ENCODE results near the gene CDA.
A peak's percentile ranks its signal among the peaks of the same experiment; 100 is the strongest.

CDA gene

GRCh38 chr1:20615946-20616846 lies 27.3 kb downstream of the CDA start:
- no peak for DNase-seq (ENCODE audit: low read depth)

GRCh38 chr1:20616847-20617487 lies 28.1 kb downstream of the CDA start:
- no peak for DNase-seq (ENCODE audit: low read depth)

GRCh38 chr1:20618550-20618949 lies 29.7 kb downstream of the CDA start:
- no peak for DNase-seq (ENCODE audit: low read depth)

- DNase-seq (ENCODE audit: low read depth): no peak
Observed at GRCh38 chr1:20619999-20620398, 31.1 kb downstream of the CDA start.

- DNase-seq (ENCODE audit: low read depth): no peak
Observed at GRCh38 chr1:20621012-20621411, 32.1 kb downstream of the CDA start.

GRCh38 chr1:20624709-20625108 lies 35.8 kb downstream of the CDA start:
- no peak for DNase-seq (ENCODE audit: low read depth)

- no peak for DNase-seq (ENCODE audit: low read depth)
Observed at GRCh38 chr1:20625176-20626097, 36.5 kb downstream of the CDA start.

GRCh38 chr1:20626098-20626427 lies 37.2 kb downstream of the CDA start:
- DNase-seq (ENCODE audit: low read depth): no peak

GRCh38 chr1:20626524-20626923 lies 37.6 kb downstream of the CDA start:
- DNase-seq (ENCODE audit: low read depth): no peak

- DNase-seq (ENCODE audit: low read depth): no peak
Observed at GRCh38 chr1:20630729-20631128, 41.8 kb downstream of the CDA start.

GRCh38 chr1:20632386-20632785 lies 43.5 kb downstream of the CDA start:
- DNase-seq (ENCODE audit: low read depth): no peak

GRCh38 chr1:20633190-20634064 lies 44.5 kb downstream of the CDA start, which contains the start of gene PINK1:
PINK1 (plus strand) TSS chr1:20633458; CDS start chr1:20633549, 91 bp downstream.
- DNase-seq (ENCODE audit: low read depth): peak; percentile 47

- no peak for DNase-seq (ENCODE audit: low read depth)
Observed at GRCh38 chr1:20634065-20634593, 45.2 kb downstream of the CDA start.

- peak; percentile 15 for DNase-seq (ENCODE audit: low read depth)
Observed at GRCh38 chr1:20634594-20635084, 45.7 kb downstream of the CDA start.

- DNase-seq (ENCODE audit: low read depth): no peak
Observed at GRCh38 chr1:20636785-20637347, 48.0 kb downstream of the CDA start.

- peak; percentile 28 for DNase-seq (ENCODE audit: low read depth)
Observed at GRCh38 chr1:20640183-20640597, 51.3 kb downstream of the CDA start.

- no peak for DNase-seq (ENCODE audit: low read depth)
Observed at GRCh38 chr1:20641975-20642374, 53.1 kb downstream of the CDA start.

GRCh38 chr1:20643080-20643479 lies 54.2 kb downstream of the CDA start:
- DNase-seq (ENCODE audit: low read depth): no peak

- DNase-seq (ENCODE audit: low read depth): no peak
Observed at GRCh38 chr1:20644416-20644815, 55.5 kb downstream of the CDA start.

GRCh38 chr1:20645414-20645813 lies 56.5 kb downstream of the CDA start:
- DNase-seq (ENCODE audit: low read depth): no peak

- DNase-seq (ENCODE audit: low read depth): no peak
Observed at GRCh38 chr1:20648438-20648837, 59.5 kb downstream of the CDA start.
